DMS79 (cell line): ENCODE results near the gene LHX4.

Source experiments
- DNase-seq: peaks from one replicate; lab custom pipeline; 2025; lab: John Stamatoyannopoulos, UW

Gene LHX4

GRCh38 chr1:180257486-180257885 lies 27.4 kb downstream of the LHX4 start:
- DNase-seq, result no peak

GRCh38 chr1:180258290-180258689 lies 28.2 kb downstream of the LHX4 start:
- DNase-seq, result no peak

- DNase-seq, result no peak
Observed at GRCh38 chr1:180258935-180259334, 28.9 kb downstream of the LHX4 start.

GRCh38 chr1:180259431-180260338 lies 29.6 kb downstream of the LHX4 start:
- no peak for DNase-seq

GRCh38 chr1:180260541-180260940 lies 30.5 kb downstream of the LHX4 start:
- DNase-seq, result no peak

- DNase-seq, result no peak
Observed at GRCh38 chr1:180261030-180261429, 31.0 kb downstream of the LHX4 start.

GRCh38 chr1:180261524-180262155 lies 31.6 kb downstream of the LHX4 start:
- DNase-seq, result no peak

- DNase-seq, result no peak
Observed at GRCh38 chr1:180262628-180263488, 32.8 kb downstream of the LHX4 start.

GRCh38 chr1:180264595-180264994 lies 34.5 kb downstream of the LHX4 start:
- no peak for DNase-seq

- DNase-seq, result no peak
Observed at GRCh38 chr1:180265201-180265600, 35.1 kb downstream of the LHX4 start.

- DNase-seq, result no peak
Observed at GRCh38 chr1:180265871-180266270, 35.8 kb downstream of the LHX4 start.

- no peak for DNase-seq
Observed at GRCh38 chr1:180266275-180267210, 36.5 kb downstream of the LHX4 start.

- DNase-seq, result no peak
Observed at GRCh38 chr1:180267211-180267561, 37.1 kb downstream of the LHX4 start.

- DNase-seq, result no peak
Observed at GRCh38 chr1:180267761-180268555, 37.9 kb downstream of the LHX4 start.

- DNase-seq, result no peak
Observed at GRCh38 chr1:180268556-180269075, 38.6 kb downstream of the LHX4 start.

- DNase-seq, result no peak
Observed at GRCh38 chr1:180269645-180270529, 39.8 kb downstream of the LHX4 start.

- no peak for DNase-seq
Observed at GRCh38 chr1:180270530-180271271, 40.6 kb downstream of the LHX4 start.
